ENCODE results near the gene SERPINB6.
"Not testable (repeated sequence)": the region's sequence is repeated elsewhere in the genome, so short reads cannot be mapped to it uniquely, and the experiment has no call there.

Gene SERPINB6

DNA sequence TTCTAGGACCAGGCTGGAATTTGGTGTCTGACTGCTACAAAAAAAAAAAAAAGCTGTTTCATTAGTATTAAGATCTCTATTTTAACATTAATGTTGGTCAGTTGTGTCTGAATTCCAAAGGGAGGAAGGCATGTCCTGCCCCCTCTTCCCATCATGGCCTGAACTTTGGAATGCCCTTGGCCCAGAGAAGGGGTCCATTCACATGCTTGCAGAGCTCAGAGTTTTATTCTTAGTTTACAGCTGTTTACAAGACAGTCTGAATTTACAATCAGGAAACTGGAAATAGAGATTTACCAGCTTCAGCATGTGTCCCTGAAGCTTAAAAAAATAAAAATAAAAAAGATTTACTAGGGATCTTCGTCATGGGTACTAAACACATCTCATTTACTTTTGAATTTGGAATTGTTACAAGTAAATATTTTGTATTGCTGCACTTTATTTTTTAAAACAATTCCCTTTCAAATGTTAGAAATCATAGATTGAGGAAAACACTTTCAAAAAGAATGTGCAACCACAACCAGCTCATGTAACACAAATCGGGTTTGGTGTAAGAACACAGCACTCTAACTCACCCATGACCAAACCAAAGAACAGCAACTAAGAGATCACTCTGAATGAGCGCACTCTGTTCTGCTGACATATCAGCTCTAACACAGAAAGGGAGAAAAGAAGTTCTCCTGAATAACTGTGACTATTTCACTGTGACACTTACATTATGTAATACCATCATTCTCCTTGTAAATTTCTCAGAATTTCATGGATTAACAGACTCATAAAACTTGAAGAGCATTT, 6.6 kb upstream of the SERPINB6 start:
- DNase-seq (ENCODE audit: low read depth) = no peak

GRCh38 chr6:2977290-2977689, 5.9 kb upstream of the SERPINB6 start:
- DNase-seq (ENCODE audit: low read depth) = no peak

DNA sequence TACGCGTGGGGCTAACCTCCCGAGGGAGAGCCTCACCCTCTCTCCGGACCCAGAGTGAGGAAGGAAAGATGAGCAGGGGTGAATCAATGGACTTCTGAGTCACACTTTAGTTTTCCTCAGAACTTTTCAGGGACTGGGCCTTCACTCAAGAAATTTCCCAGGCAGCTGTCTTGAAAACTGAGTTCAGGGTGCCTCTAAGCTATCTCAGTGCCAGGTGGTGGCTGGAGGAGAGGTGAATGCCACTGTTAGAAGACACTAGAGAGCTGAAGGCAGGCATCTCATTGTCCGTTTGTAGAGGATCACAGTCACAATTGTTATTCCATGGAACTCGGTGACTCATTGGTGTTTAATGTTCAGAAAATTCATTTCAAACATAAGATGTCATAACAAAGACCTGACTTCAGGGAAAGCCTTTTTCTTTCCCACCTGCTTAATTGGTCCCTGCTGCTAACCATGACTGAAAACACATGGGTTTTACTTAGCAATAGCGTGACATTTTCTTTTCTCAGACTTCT, 5.3 kb upstream of the SERPINB6 start:
- no peak for DNase-seq (ENCODE audit: low read depth)

DNA sequence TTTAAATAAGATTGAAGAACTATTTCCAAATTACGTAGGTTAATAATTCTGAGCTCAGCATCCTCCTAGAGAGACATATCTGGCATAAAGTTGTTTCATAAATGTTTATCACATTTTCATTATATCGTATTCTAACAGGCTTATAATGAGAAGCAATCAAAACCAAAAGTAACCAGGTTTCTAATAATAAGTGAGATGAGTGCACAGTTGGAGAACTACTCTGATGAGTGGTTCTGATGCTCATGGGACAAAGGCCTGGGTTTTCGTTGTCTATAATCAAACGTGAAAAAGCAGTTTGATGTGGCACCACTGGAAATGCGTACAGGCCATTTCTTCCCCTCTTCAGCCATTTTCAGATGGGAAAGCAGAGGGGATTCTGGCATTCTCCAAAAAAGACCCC, 4.7 kb upstream of the SERPINB6 start:
- DNase-seq (ENCODE audit: low read depth) = no peak

DNA sequence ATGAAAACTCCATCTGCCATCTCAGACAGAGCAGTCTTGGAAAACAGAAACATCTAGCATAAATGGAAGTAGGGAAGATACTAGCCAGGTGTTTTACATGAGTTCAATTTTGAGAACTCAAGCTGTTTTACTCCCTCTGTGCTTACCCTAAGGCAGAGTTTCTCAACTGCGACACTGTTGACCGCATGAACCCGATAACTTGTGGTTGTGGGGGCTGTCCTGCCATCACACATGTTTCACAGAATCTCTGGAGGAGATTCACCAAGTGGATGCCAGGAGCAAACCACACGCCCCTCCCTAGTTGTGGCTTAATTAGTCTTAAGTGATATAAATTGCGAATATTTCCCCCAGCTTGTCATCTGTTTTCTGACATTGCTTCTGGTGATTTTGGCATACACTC, 2.3 kb upstream of the SERPINB6 start:
- no peak for DNase-seq (ENCODE audit: low read depth)

DNA sequence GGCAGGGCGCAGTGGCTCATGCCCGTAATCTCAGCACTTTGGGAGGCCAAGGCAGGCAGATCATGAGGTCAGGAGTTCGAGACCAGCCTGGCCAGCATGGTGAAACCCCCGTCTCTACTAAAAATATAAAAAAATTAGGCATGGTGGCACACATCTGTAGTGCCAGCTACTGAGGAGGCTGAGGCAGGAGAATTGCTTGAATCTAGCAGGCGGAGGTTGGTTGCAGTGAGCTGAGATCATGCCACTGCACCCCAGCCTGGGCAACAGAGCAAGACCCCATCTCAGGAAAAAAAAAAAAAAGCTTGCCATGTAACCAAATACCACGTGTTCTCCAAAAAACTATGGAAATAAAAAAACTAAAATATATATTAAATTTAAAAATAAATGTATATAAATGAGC, 1.8 kb upstream of the SERPINB6 start:
- DNase-seq (ENCODE audit: low read depth) = not testable (repeated sequence)

DNA sequence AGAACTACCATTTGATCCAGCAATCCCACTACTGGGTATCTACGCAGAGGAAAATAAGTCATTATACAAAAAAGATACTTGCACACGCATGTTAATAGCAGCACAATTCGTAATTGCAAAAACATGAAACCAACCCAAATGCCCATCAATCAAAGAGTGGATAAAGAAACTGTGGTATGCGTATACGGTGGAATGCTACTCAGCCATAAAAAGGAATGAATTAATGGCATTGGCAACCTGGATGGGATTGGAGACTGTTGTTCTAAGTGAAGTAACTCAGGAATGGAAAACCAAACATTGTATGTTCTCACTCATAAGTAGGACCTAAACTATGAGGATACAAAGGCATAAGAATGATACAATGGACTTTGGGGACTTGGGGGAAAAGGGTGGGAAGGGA, 1.3 kb upstream of the SERPINB6 start:
- DNase-seq (ENCODE audit: low read depth) = not testable (repeated sequence)

DNA sequence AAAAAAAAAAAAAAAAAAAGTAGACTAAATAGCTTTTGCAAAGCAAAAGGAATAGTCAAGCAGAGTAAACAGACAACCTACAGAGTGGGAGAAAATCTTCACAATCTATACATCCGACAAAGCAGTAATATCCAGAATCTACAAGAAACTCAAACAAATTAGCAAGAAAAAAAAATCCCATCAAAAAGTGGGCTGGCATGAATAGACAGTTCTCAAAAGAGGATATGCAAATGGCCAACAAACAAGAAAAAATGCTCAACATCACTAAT, 786 bp upstream of the SERPINB6 start:
- not testable (repeated sequence) for DNase-seq (ENCODE audit: low read depth)

GRCh38 chr6:2970753-2971419, 481 bp downstream of the SERPINB6 start:
- DNase-seq (ENCODE audit: low read depth) = peak; percentile 56

- DNase-seq (ENCODE audit: low read depth) = no peak
Measured at GRCh38 chr6:2970034-2970685, 1.2 kb downstream of the SERPINB6 start.

- DNase-seq (ENCODE audit: low read depth) = no peak
Measured at GRCh38 chr6:2969549-2969948, 1.8 kb downstream of the SERPINB6 start.

- DNase-seq (ENCODE audit: low read depth) = no peak
Measured at GRCh38 chr6:2968600-2969135, 2.7 kb downstream of the SERPINB6 start.

- no peak for DNase-seq (ENCODE audit: low read depth)
Measured at GRCh38 chr6:2967936-2968335, 3.4 kb downstream of the SERPINB6 start.

- no peak for DNase-seq (ENCODE audit: low read depth)
Measured at GRCh38 chr6:2966347-2966746, 5.0 kb downstream of the SERPINB6 start.

DNA sequence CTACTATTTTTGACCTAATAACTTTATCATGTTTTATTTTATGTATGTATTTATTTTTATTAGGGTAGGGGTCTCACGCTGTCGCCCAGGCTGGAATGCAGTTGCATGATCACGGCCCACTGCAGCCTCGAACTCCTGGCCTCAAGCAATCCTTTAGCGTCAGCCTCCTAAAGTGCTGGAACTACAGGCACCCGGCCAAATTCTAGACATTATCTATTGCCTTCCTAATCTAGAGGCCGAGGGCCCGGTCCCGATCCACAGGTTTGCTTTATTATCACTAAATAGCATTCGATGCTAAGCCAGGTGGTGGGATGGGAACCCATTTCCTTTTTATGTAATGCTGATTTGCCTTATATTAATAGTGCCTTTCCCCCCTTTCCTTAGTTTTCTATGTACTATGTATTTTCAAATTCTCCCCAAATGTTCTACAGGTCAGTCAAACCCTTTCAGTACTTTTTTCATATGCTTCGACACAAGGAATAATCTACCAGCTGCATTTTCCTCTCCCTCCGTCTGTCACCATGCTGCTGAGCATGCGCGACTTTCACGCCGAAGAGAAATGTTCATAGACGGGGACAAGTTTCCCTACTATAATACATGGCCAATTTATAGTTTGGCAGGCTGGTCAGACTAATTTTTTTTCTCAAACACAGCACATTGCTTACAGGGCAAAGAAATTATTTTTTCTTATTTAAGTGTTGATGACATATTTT, 6.4 kb downstream of the SERPINB6 start:
- DNase-seq (ENCODE audit: low read depth) = no peak

- no peak for DNase-seq (ENCODE audit: low read depth)
Measured at GRCh38 chr6:2963756-2964155, 7.6 kb downstream of the SERPINB6 start.

- DNase-seq (ENCODE audit: low read depth) = no peak
Measured at GRCh38 chr6:2962636-2963035, 8.7 kb downstream of the SERPINB6 start.

GRCh38 chr6:2962004-2962403, 9.4 kb downstream of the SERPINB6 start:
- DNase-seq (ENCODE audit: low read depth) = no peak

- no peak for DNase-seq (ENCODE audit: low read depth)
Measured at GRCh38 chr6:2961506-2961905, 9.9 kb downstream of the SERPINB6 start.

DNA sequence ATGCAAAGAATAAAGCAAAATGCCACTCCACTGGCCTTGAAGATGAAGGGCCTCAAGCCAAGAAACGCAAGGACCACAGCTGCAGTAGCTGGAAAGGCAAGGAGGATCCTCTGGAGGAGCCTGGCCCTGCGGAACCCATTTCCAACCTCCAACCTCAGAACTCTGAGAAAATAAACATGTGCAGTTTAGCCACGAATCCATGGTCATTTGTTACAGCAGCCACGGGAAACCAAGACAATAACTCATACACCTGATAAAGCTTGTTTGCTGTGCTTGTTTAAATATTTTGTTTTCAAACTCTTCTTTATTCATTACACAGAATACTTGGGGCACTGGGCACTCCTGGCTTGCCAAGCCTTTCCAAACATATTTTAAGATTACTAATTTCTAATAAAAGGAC, 10.4 kb downstream of the SERPINB6 start:
- DNase-seq (ENCODE audit: low read depth) = no peak

- DNase-seq (ENCODE audit: low read depth) = no peak
Measured at GRCh38 chr6:2959909-2960719, 11.3 kb downstream of the SERPINB6 start.

Data from activated T-cell treated with anti-CD3 and anti-CD28 coated beads for 48 hours (primary cell).